ENCODE data around the gene KIFAP3. TPM values are rescaled to one million over a fixed set of nuclear protein-coding genes. Genes with fewer than 3 reads are reported as not detected.

KIFAP3 gene
- total RNA-seq, 1 donor from 2014 or later: 7.7 TPM

GRCh38 chr1:170073893-170074249 is 624 bp downstream of the KIFAP3 start:
- Histone ChIP-seq H2AFZ (replicated peaks) (peak overlapping the region; percentile 87), H3K79me2 (ENCODE audit: low read depth) (no peaks in the 10 kb centered on the region), H3K9me3 (ENCODE audit: low read depth) (no peaks in the 10 kb centered on the region), H3K27ac (no peak overlapping the region), H3K36me3 (no peaks in the 10 kb centered on the region), H3K4me2 (peak overlapping the region; percentile 79), H3K4me3 (peak overlapping the region; percentile 52), H4K20me1 (ENCODE audit: low read depth) (no peaks in the 10 kb centered on the region), H3K9ac (no peak overlapping the region), H3F3A (ENCODE audit: low read depth) (peaks cover 4% of the 10 kb centered on the region), H3K27me3 (no peaks in the 10 kb centered on the region), H3K4me1 (peaks cover 7% of the 10 kb centered on the region)
- Mint-ChIP-seq H3K36me3 (no peaks in the 10 kb centered on the region), H3K4me1 (peaks cover 19% of the 10 kb centered on the region), H3K27me3 (ENCODE audit: insufficient read depth, low read depth) (peaks cover 3% of the 10 kb centered on the region), H3K4me3 (peak overlapping the region; percentile 95), H3K27ac (peak overlapping the region; percentile 43), H3K9me3 (peaks cover 4% of the 10 kb centered on the region)
- TF ChIP-seq CTCF (IDR thresholded peaks at IDR 0.05): no peak
- no peak for TF ChIP-seq EZH2 (IDR thresholded peaks at IDR 0.05)
- TF ChIP-seq EZH2phosphoT487 (IDR thresholded peaks at IDR 0.05): no peak
- no peak for DNase-seq (ENCODE audit: low spot score)

DNA sequence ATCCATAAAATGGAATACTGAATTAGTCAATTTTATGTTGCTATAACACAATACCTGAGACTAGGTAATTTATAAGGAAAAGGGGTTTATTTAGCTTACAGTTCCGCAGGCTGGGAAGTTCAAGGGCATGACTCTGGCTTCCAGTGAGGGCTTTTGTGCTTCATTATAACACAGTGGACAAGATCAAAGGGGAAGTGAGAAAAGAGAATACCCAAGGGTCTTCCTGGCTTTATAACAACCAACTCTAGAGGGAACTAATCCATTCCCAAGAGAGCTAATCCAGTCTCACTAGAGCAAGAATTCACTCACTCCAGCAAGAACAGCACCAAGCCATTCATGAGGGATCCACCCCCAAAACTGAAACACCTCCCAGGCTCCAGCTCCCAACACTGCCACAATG is 3.1 kb downstream of the KIFAP3 start:
- Histone ChIP-seq H3K79me2 (ENCODE audit: low read depth) (no peaks in the 10 kb centered on the region), H3K9me3 (ENCODE audit: low read depth) (no peaks in the 10 kb centered on the region), H3K27me3 (no peaks in the 10 kb centered on the region), H3K27ac (no peak overlapping the region), H3K36me3 (no peaks in the 10 kb centered on the region), H2AFZ (replicated peaks) (no peak overlapping the region), H4K20me1 (ENCODE audit: low read depth) (no peaks in the 10 kb centered on the region), H3K4me3 (no peak overlapping the region), H3K4me1 (peaks cover 7% of the 10 kb centered on the region), H3F3A (ENCODE audit: low read depth) (peaks cover 4% of the 10 kb centered on the region), H3K4me2 (no peak overlapping the region), H3K9ac (no peak overlapping the region)
- no peak for TF ChIP-seq EZH2 (IDR thresholded peaks at IDR 0.05)
- TF ChIP-seq CTCF (IDR thresholded peaks at IDR 0.05): no peak
- no peak for TF ChIP-seq EZH2phosphoT487 (IDR thresholded peaks at IDR 0.05)
- Mint-ChIP-seq H3K27me3 (ENCODE audit: insufficient read depth, low read depth) (peaks cover 3% of the 10 kb centered on the region), H3K36me3 (no peaks in the 10 kb centered on the region), H3K27ac (no peak overlapping the region), H3K9me3 (peaks cover 4% of the 10 kb centered on the region), H3K4me1 (peaks cover 19% of the 10 kb centered on the region), H3K4me3 (no peak overlapping the region)
- DNase-seq (ENCODE audit: low spot score): no peak

GRCh38 chr1:170068923-170069322 is 5.6 kb downstream of the KIFAP3 start:
- no peak for TF ChIP-seq EZH2phosphoT487 (IDR thresholded peaks at IDR 0.05)
- TF ChIP-seq CTCF (IDR thresholded peaks at IDR 0.05): no peak
- no peak for TF ChIP-seq EZH2 (IDR thresholded peaks at IDR 0.05)
- H4K20me1 ChIP-seq (ENCODE audit: low read depth): no peaks in the 10 kb centered on the region
- H3K36me3 Mint-ChIP-seq: no peaks in the 10 kb centered on the region
- H3K9me3 Mint-ChIP-seq: peaks cover 4% of the 10 kb centered on the region
- DNase-seq (ENCODE audit: low spot score): no peak
- H3F3A ChIP-seq (ENCODE audit: low read depth): peaks cover 4% of the 10 kb centered on the region
- H3K4me1 ChIP-seq: peaks cover 3% of the 10 kb centered on the region
- H3K27me3 ChIP-seq: no peaks in the 10 kb centered on the region
- no peaks in the 10 kb centered on the region for H3K27me3 Mint-ChIP-seq (ENCODE audit: insufficient read depth, low read depth)
- H3K27ac ChIP-seq: no peak overlapping the region
- no peak overlapping the region for H3K9ac ChIP-seq
- no peaks in the 10 kb centered on the region for H3K79me2 ChIP-seq (ENCODE audit: low read depth)
- H3K4me2 ChIP-seq: no peak overlapping the region
- H3K4me1 Mint-ChIP-seq: peaks cover 6% of the 10 kb centered on the region
- no peak overlapping the region for H3K4me3 Mint-ChIP-seq
- H3K27ac Mint-ChIP-seq: no peak overlapping the region
- H3K36me3 ChIP-seq: no peaks in the 10 kb centered on the region
- H3K4me3 ChIP-seq: no peak overlapping the region
- no peak overlapping the region for H2AFZ ChIP-seq (replicated peaks)
- H3K9me3 ChIP-seq (ENCODE audit: low read depth): no peaks in the 10 kb centered on the region

All from neural progenitor cell (in vitro differentiated cells).